GM18505 (cell line): ENCODE measurements around the gene ENDOD1.

ENCODE experiments used
- ATAC-seq: cut with Tn5 transposase; IDR thresholded peaks from one replicate; pipeline ENCODE4 v1.9.1; 2021; ENCODE audit not compliant: unreplicated experiment
- POLR2A ChIP-seq: IDR thresholded peaks from 4 replicates; pipeline ENCODE4 v1.6.1; 2011; ENCODE audit warnings: borderline replicate concordance; ENCODE audit not compliant: insufficient read depth, insufficient read length; ENCODE audit errors: extremely low read depth

The ENDOD1 gene

GRCh38 chr11:95148938-95149337 lies 59.3 kb downstream of the ENDOD1 start:
- no peak for ATAC-seq
- no peak for TF ChIP-seq POLR2A

DNA sequence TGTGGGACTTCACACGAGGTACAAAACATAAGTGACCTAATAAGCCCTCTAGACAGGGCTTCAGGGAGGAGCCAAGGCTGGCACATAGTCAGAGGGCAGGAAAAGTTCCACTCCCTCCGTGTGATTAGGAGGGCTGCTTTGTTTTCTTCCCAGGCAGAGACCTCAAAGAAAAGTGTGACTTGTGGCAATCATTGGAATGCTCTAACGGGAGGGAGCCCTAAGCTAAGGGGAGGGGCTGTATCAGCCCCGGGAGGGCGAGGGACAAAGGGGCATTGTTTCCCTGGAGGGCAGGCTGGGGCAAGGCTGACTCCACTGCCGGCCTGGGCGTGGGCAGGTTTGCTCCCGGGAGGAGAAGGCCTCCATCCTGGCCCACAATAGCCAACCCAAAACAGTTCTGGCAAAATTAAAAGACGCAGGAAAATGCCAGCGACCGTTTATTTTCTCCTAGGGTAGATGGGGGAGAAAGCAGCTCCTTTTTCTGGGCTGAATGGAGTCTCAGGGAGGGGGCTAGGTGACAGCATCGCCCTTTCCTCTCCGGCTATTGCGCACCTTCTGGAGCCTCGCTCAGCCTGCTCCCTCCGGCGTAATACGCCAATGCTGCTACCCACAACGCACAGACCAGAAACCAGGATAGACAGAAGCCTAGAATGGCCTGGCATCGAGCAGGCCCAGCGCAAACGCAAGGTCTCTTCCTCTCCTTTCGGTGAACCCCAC lies 60.2 kb downstream of the ENDOD1 start:
- no peak for TF ChIP-seq POLR2A
- no peak for ATAC-seq

- TF ChIP-seq POLR2A: peak; percentile 77
Measured at GRCh38 chr11:95150956-95151684, 61.5 kb downstream of the ENDOD1 start.

DNA sequence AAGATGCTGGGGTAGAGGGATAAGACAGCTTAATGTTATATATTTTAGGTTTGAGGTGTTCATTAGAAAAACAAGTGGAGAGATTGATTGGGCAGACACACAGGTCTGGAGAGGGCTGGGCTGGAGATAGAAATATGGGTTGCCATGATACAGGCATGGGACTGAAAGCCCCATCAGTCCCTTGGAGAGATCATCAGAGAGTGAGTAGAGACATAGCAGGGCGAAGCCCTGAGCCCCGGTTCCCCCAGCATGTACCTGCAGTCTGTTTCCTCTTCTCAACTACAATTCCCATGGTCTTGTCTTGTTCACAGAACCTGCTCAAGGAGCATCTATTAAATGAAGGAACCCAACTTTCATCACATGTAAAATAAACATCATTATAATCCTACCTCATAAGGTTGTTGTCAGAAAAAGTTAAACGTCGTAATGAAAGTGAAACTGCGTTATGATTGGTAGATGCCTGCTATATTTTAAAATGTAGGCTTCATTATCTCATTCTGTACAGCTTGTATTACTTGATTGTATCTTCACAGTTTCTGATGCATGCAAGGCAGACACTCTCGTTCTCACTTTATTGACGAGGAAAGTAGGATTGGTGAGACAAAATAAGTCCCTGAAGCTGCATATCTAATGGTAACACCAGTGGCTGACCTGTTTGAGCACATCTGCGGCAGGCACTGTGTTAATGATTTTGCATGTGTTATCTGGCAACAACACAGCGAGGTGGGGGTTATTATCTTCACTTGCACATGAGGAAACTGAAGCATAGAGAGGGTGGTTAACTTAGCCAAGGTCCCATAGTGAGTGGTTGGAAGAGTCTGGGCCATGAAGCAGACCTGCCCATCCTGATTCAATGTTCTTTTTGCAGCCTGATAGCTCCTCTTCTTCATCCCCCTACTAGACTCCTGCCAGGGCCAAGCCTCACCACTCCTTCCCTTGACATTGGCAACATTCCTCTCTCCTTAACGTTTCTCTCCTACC lies 63.5 kb downstream of the ENDOD1 start:
- TF ChIP-seq POLR2A: no peak
- ATAC-seq: no peak

More at GRCh38 chr11:95150956-95151684, 61.5 kb downstream of the ENDOD1 start:
- ATAC-seq: peak; percentile 76

DNA sequence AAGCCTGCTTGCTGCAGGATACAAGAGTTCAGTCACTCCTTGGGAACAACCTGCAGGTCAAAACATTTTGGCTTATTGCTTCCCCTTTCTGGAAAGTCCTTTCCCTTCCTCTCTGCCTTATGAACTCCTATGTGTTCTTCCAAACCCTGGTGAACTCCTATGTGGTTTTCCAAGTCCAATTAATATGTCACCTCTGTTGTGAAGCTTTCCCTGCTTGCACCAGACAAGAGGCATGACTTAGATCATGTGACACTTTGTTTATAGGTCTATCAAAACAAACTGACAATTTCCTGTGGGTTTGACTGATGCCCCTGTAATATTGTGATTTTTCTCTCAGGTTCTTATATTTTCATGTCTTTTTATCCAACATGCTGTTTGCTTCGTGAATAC lies 64.2 kb downstream of the ENDOD1 start:
- no peak for TF ChIP-seq POLR2A
- no peak for ATAC-seq

DNA sequence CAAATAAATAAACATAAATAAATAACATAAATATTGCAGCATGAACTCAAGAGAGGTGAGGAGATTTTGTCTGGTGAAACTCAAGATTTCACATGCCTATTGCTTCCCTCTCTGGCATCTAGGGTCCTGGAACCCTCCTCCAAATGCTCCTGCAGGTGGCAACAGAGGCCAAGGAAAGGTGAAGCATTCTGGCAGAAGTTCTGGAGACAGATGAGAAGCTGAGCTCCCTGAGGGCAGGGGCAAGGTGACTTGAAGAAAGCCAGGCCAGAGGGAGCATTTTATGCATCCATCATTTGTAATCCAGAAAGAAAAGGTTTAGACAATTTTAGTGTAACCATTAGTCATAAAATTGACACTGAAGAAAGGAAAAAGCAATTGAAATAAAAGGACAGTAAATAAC lies 64.9 kb downstream of the ENDOD1 start:
- no peak for TF ChIP-seq POLR2A
- no peak for ATAC-seq

DNA sequence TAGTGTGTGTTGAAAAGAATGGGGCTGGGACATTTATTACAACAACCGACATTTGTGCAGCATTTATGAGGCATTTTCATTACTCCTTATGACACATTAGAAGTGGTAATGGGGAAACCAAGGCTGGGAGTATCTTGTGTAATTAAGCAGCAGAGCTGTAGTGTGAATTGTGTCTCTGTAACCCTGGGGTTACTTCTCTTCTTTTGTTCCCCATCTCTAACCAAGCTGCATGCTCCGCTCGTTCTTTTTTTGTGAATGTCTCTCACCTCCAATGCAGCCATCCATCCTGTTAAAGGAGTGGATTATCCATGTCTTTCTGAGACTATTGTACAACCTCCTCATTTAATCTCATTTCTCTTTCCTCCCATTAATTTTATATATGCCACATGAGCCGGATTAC lies 65.7 kb downstream of the ENDOD1 start:
- ATAC-seq: no peak
- no peak for TF ChIP-seq POLR2A

- no peak for ATAC-seq
- TF ChIP-seq POLR2A: no peak
Measured at GRCh38 chr11:95156133-95156721, 66.6 kb downstream of the ENDOD1 start.

DNA sequence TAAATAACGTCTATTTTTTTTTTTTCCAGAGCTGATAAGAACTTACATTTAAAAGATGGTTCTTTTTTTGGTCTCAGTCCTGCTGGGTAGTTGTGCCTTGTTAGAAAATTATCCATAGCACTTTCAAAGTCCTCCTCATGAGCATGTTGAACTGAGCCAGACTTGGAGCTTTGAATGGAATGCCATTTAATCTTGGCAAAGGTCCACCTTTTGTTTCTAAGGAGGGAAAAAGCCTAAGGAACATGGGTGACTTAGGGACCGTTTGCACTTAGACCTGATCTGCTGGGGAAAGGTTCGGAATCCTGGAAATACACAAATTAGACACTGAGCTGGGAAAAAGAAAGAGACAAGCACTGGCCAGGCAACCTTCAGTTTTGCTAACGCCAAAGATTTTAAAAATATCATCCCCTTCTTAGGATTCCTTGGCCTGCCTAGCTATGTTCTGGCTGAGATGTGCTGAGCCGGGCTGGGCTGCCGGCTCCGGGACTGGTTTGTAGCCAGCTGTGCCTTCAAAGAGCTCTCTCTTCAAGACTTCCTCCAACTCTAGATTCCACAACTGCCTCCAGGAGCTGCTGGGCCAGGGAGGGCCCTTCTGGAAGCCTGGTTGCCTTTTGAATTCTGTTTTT lies 67.4 kb downstream of the ENDOD1 start:
- no peak for ATAC-seq
- TF ChIP-seq POLR2A: no peak

DNA sequence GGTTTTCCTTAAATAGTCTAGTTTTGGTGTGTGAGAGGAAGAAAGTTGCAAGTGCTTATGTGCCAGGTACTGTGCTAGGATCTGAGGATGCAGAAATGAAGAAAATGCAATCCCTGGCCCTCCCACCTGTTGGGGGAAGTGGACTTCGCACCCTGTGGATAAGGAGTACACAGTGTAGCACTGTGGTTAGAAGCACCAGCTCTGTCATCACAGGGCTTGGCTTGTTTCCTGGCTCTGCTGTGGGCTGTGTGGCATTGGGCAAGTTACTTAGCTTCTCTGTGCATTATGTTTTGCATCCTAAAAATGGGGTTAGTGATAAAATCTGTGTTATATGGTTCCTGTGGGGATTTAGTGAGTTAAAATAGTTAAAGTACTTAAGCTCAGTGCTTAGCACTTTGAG lies 68.2 kb downstream of the ENDOD1 start:
- no peak for ATAC-seq
- no peak for TF ChIP-seq POLR2A

- TF ChIP-seq POLR2A: no peak
- no peak for ATAC-seq
Measured at GRCh38 chr11:95161248-95161647, 71.6 kb downstream of the ENDOD1 start.

GRCh38 chr11:95163106-95163505 lies 73.5 kb downstream of the ENDOD1 start:
- no peak for ATAC-seq
- TF ChIP-seq POLR2A: no peak
